ENCODE results near the gene MAF.

- TF ChIP-seq CTCF (IDR thresholded peaks at IDR 0.05): no peak
- TF ChIP-seq POLR2A (IDR thresholded peaks at IDR 0.05): no peak
- no peak for TF ChIP-seq EP300 (IDR thresholded peaks at IDR 0.05)
Measured at GRCh38 chr16:79587897-79588296, 12.6 kb downstream of the MAF start.
